Activated CD8-positive, alpha-beta memory T cell treated with anti-CD3 and anti-CD28 coated beads, Interleukin-2, amount 10 ng/mL, durations not matched to agents 7 days and 5 days (primary cell): ENCODE measurements around the gene CENPH. TPM values are rescaled to one million over a fixed set of nuclear protein-coding genes. Genes with fewer than 3 reads are reported as not detected.
"Not testable (repeated sequence)": the region's sequence is repeated elsewhere in the genome, so short reads cannot be mapped to it uniquely, and the experiment has no call there.

Experiments
- ATAC-seq: fragments of 150-1000 bp; cut with Tn5 transposase; one replicate; pipeline ENCODE4 v1.10.0; 2021; ENCODE audit warnings: moderate library complexity
- CTCF ChIA-PET: fragments of 350-600 bp; sonication (Branson Sonifier 250); formaldehyde crosslinking; loops from one replicate; lab custom pipeline; 2021; ENCODE audit warnings: antibody characterized with exemption; lab: Charles Lee
- DNase-seq: peaks from one replicate; pipeline ENCODE4 v3.0.0-alpha.2; 2020
- H3K27ac Mint-ChIP-seq: one replicate; pipeline ENCODE4 v1.8.0; 2021; ENCODE audit warnings: mild to moderate bottlenecking, mixed read lengths
- H3K27me3 Mint-ChIP-seq: one replicate; pipeline ENCODE4 v1.8.0; 2021; ENCODE audit warnings: mixed read lengths
- H3K36me3 Mint-ChIP-seq: one replicate; pipeline ENCODE4 v1.8.0; 2021; ENCODE audit warnings: mild to moderate bottlenecking, mixed read lengths
- H3K4me1 Mint-ChIP-seq: one replicate; pipeline ENCODE4 v1.8.0; 2021; ENCODE audit warnings: mixed read lengths
- H3K4me3 Mint-ChIP-seq: one replicate; pipeline ENCODE4 v1.8.0; 2021; ENCODE audit warnings: mild to moderate bottlenecking, moderate library complexity, mixed read lengths
- H3K9me3 Mint-ChIP-seq: one replicate; pipeline ENCODE4 v1.8.0; 2022; ENCODE audit warnings: low read depth, mixed read lengths
- total RNA-seq, 2 experiments: library from RNA; stranded (reverse); gene quantifications; one replicate each; pipeline ENCODE4 v1.2.3, GENCODE V29; 2021

CENPH gene
- total RNA-seq, 2 experiments from 2014 or later = 50.2 to 55.5 TPM

DNA sequence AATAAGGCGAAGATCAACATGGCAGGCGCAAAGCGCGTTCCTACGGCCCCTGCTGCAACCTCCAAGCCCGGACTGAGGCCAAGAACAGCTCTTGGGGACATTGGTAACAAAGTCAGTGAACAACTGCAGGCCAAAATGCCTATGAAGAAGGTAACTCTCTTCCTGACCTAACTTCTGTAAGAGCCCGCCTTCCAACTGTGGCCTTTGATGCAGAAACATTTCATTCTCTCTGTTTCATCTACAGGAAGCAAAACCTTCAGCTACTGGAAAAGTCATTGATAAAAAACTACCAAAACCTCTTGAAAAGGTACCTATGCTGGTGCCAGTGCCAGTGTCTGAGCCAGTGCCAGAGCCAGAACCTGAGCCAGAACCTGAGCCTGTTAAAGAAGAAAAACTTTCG is 21.5 kb upstream of the CENPH start:
- ATAC-seq (no peak), DNase-seq (no peak)
- Mint-ChIP-seq H3K9me3 (no peaks in the 10 kb centered on the region), H3K4me1 (peaks cover 52% of the 10 kb centered on the region), H3K36me3 (peaks cover 45% of the 10 kb centered on the region), H3K27me3 (no peaks in the 10 kb centered on the region), H3K27ac (peak overlapping the region; percentile 92), H3K4me3 (peak overlapping the region; percentile 96)
- CTCF ChIA-PET = interaction anchor here (1.1 to 3.4 kb wide), 3 partner anchors 10 to 74 kb away, joined by 3 to 18 read pairs (median 6); partner anchors contain the start of genes CENPH and SLC30A5

DNA sequence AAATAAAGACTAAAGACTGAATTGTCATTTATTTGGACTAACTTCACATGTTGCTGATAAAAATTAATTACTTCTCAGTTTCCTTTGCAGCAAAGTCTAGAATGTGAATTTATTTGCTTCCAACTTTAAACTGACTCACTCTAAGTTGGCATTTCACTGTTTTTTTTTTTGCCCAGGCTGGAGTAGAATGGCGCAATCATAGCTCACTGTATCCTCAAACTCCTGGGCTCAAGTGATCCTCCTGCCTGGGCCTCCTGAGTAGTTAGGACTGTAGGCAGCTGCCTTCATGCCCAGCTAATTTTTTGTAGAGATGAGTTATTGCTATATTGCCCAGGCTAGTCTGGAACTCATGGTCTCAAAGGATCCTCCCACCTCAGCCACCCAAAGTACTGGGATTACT is 18.9 kb upstream of the CENPH start:
- no peak overlapping the region for H3K4me3 Mint-ChIP-seq
- peaks cover 67% of the 10 kb centered on the region for H3K36me3 Mint-ChIP-seq
- H3K9me3 Mint-ChIP-seq = no peaks in the 10 kb centered on the region
- DNase-seq (no peak), ATAC-seq (no peak)
- peaks cover 57% of the 10 kb centered on the region for H3K4me1 Mint-ChIP-seq
- CTCF ChIA-PET = interaction anchor here (1.1 to 1.6 kb wide), 3 partner anchors 10 to 77 kb away, joined by 3 to 7 read pairs (median 3); partner anchors contain the start of gene SLC30A5
- H3K27me3 Mint-ChIP-seq = no peaks in the 10 kb centered on the region
- H3K27ac Mint-ChIP-seq = no peak overlapping the region

DNA sequence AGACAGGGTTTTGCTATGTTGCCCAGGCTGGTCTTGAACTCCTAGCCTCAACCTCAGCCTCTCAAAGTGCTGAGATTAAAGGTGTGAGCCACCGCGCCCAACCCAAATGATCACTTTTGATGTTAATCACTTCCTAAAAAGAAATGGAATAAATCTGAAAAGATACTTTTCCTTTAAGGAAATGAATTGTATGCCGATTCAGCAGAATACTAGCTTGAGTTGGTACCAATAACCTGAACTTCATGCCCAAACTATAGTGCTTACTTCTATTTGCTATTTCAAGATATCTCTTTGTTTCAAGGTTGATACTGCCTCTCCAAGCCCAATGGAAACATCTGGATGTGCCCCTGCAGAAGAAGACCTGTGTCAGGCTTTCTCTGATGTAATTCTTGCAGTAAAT is 18.4 kb upstream of the CENPH start:
- Mint-ChIP-seq H3K27ac (no peak overlapping the region), H3K36me3 (peaks cover 70% of the 10 kb centered on the region), H3K27me3 (no peaks in the 10 kb centered on the region), H3K4me1 (peaks cover 55% of the 10 kb centered on the region), H3K9me3 (no peaks in the 10 kb centered on the region), H3K4me3 (no peak overlapping the region)
- DNase-seq (no peak), ATAC-seq (no peak)
- CTCF ChIA-PET = interaction anchor here (1.1 to 1.6 kb wide), 2 partner anchors 10 to 77 kb away, joined by 3 to 7 read pairs; partner anchors contain the start of gene SLC30A5

DNA sequence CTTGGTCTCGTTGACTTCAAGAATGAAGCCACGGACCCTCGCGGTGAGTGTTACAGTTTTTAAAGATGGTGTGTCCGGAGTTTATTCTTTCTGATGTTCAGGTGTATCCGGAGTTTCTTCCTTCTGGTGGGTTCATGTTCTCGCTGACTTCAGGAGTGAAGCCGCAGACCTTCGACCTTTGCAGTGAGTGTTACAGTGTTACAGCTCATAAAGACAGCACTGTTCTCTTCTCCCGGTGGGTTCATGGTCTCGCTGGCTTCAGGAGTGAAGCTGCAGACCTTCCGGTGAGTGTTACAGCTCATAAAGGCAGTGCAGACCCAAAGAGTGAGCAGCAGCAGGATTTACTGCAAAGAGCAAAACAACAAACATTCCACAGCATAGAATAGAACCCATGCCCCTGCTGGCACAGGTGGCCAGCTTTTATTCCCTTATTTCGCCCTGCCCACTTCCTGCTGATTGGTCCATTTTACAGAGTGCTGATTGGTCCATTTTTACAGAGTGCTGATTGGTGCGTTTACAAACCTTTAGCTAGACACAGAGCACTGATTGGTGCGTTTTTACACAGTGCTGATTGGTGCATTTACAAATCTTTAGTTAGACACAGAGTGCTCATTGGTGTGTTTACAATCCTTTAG is 7.6 kb upstream of the CENPH start:
- CTCF ChIA-PET, H3K4me3 Mint-ChIP-seq, H3K27ac Mint-ChIP-seq, H3K27me3 Mint-ChIP-seq, H3K4me1 Mint-ChIP-seq, ATAC-seq, H3K9me3 Mint-ChIP-seq, DNase-seq: not testable (repeated sequence)
- peaks cover 13% of the 10 kb centered on the region for H3K36me3 Mint-ChIP-seq

DNA sequence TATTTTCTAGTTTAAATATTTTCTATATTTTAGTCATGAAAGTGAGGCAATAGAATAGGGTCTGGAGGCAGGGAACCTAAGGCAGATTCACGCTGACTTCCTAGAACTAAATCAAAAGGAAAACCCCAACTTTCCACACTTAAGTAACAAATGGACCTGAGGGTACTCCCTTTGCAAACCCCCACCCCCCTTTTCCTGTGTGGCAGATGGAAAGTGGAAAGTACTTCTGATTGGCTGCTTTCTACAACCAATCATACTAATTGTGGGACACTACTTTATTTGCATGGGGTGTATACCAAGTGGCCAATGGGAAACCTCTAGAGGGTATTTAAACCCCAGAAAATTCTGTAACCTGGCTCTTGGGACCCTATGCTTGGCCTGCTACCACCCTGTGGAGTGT is 4.8 kb upstream of the CENPH start:
- no peak overlapping the region for H3K27ac Mint-ChIP-seq
- ATAC-seq = no peak
- no peaks in the 10 kb centered on the region for H3K36me3 Mint-ChIP-seq
- DNase-seq = peak; percentile 22
- no peaks in the 10 kb centered on the region for H3K27me3 Mint-ChIP-seq
- peaks cover 7% of the 10 kb centered on the region for H3K4me1 Mint-ChIP-seq
- H3K4me3 Mint-ChIP-seq = no peak overlapping the region
- CTCF ChIA-PET = no interaction called here
- H3K9me3 Mint-ChIP-seq = no peaks in the 10 kb centered on the region

DNA sequence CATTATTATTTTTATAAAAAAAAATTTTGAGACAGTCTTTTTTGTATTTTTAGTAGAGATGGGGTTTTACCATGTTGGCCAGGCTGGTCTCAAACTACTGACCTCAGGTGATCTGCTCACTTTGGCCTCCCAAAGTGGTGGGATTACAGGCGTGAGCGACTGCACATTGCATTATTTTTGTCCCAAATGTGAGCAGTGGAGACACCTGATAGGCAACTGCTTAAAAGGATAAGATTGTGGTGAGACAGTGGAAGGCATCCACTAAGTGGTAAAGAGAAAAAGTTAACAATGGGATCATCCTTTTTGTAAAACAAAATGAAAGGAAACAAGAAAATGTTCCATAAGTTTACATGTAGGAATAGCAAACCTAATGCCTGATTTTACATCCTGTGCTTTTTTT is 2.0 kb upstream of the CENPH start:
- Mint-ChIP-seq H3K27me3 (no peaks in the 10 kb centered on the region), H3K9me3 (no peaks in the 10 kb centered on the region), H3K4me3 (no peak overlapping the region), H3K27ac (no peak overlapping the region), H3K36me3 (peaks cover 6% of the 10 kb centered on the region), H3K4me1 (peaks cover 14% of the 10 kb centered on the region)
- CTCF ChIA-PET = no interaction called here
- ATAC-seq (no peak), DNase-seq (peak; percentile 2)

DNA sequence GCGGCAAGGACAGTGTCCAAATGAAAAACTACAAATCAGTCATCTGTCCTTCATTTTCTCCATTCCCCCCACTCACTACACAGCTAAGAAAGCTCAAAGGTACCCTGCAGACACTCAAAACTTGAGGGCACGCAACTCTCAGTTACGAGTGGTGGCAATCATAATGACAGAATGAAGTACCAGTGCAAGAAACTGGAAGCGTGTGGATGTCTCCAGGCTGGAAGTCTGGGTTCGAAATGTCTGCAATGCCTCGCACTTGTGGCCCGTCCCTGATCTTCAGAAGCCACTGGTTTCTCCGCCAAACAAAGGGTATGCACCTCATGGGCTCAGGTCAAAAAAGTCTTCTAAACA is 597 bp upstream of the CENPH start:
- no peak for DNase-seq
- H3K36me3 Mint-ChIP-seq = peaks cover 11% of the 10 kb centered on the region
- peak overlapping the region; percentile 98 for H3K4me3 Mint-ChIP-seq
- no peak for ATAC-seq
- H3K4me1 Mint-ChIP-seq = peaks cover 14% of the 10 kb centered on the region
- peak overlapping the region; percentile 99 for H3K27ac Mint-ChIP-seq
- H3K27me3 Mint-ChIP-seq = no peaks in the 10 kb centered on the region
- CTCF ChIA-PET = interaction anchor here (1.6 kb wide), 1 partner anchor 146 kb away, joined by 6 read pairs; no protein-coding TSS in a partner anchor
- H3K9me3 Mint-ChIP-seq = no peaks in the 10 kb centered on the region

DNA sequence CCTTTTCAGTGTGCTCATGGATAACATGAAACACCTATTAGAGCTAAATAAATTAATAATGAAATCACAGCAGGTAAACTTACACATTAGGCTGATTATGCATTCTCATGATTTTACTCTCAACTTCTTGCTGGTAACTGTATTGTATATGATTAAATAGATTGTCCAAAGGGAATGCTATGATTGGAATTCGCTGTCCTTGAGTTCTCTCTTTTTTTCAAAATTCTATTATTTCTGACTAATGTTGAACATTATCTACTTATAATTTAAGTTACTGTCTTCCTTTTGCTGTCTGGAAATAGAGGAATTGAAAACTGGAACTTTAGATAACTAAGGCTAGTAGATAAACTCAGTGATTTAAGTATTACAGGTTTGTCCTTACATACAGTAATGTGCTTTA is 13.1 kb downstream of the CENPH start:
- CTCF ChIA-PET = no interaction called here
- peaks cover 36% of the 10 kb centered on the region for H3K36me3 Mint-ChIP-seq
- no peak overlapping the region for H3K27ac Mint-ChIP-seq
- ATAC-seq = no peak
- no peaks in the 10 kb centered on the region for H3K9me3 Mint-ChIP-seq
- no peak for DNase-seq
- H3K4me3 Mint-ChIP-seq = no peak overlapping the region
- H3K4me1 Mint-ChIP-seq = peaks cover 4% of the 10 kb centered on the region
- no peaks in the 10 kb centered on the region for H3K27me3 Mint-ChIP-seq

DNA sequence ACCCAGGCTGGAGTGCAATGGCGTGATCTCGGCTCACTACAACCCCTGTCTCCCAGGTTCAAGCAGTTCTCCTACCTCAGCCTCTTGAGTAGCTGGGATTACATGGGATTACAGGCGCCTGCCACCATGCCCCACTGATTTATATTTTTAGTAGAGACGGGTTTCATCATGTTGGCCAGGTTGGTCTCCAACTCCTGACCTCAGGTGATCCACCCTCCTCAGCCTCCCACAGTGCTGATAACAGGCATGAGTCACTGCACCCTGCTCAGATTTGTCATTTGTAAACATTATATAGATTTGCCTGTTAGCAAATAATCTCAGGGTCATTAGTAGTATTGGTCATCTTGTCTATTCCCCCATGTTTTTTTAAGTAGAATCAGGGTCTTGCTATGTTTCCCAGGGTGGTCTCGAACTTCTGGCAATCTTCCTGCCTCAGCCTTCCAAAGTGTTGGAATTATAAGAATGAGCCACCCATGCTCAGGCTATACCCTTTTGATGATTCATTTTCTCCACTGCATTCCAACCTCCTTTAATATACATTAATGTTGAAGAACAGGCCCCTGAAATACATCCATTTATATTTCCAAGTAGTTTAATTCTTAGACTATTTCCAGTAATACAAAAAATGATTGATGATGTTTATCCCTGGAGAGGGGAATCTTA is 17.3 kb downstream of the CENPH start:
- no peak overlapping the region for H3K4me3 Mint-ChIP-seq
- H3K36me3 Mint-ChIP-seq = peaks cover 22% of the 10 kb centered on the region
- H3K9me3 Mint-ChIP-seq = no peaks in the 10 kb centered on the region
- ATAC-seq = no peak
- peaks cover 5% of the 10 kb centered on the region for H3K4me1 Mint-ChIP-seq
- H3K27ac Mint-ChIP-seq = no peak overlapping the region
- CTCF ChIA-PET = no interaction called here
- no peaks in the 10 kb centered on the region for H3K27me3 Mint-ChIP-seq
- DNase-seq = no peak

DNA sequence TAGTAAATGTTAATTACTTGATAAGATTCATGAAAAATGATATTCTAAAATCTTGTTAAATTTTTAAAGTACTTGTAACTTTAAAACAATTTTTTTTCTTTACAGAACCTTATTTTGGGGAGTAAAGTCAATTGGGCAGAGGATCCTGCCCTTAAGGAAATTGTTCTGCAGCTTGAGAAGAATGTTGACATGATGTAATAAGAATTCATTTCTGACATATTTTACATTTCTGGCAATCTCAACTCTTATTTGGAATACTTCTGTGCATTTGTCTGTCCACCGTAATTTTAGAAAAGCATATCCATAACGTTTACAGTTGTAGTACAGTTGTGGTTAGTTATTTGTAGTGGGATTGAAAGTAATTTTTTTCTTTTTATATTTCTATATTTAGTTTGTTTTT is 20.2 kb downstream of the CENPH start:
- CTCF ChIA-PET = interaction anchor here (1.3 kb wide), 1 partner anchor 10 kb away, joined by 3 read pairs; no protein-coding TSS in a partner anchor
- no peak overlapping the region for H3K27ac Mint-ChIP-seq
- DNase-seq (no peak), ATAC-seq (no peak)
- no peaks in the 10 kb centered on the region for H3K27me3 Mint-ChIP-seq
- peaks cover 9% of the 10 kb centered on the region for H3K4me1 Mint-ChIP-seq
- H3K4me3 Mint-ChIP-seq = no peak overlapping the region
- peaks cover 18% of the 10 kb centered on the region for H3K36me3 Mint-ChIP-seq
- no peaks in the 10 kb centered on the region for H3K9me3 Mint-ChIP-seq

DNA sequence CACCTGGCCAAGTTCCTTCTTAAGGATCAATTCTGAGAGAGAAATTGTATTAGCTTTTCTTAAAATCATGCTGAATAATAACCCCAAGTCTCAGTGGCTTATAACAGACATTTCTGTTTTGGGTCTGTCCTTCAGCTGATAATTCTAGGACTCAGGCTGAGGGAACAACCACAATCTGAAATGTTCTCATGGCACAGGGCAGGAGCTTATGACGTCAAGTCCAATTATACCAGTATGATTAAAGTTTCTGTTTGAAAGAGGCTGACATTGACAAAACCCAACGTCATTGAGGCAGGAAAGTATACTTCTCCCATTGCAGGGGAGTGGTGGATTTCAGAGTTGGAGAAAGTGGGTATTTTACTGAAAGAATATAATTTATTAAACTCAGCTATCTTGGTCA is 21.8 kb downstream of the CENPH start:
- H3K27me3 Mint-ChIP-seq = no peaks in the 10 kb centered on the region
- ATAC-seq = no peak
- CTCF ChIA-PET = interaction anchor here (1.2 to 1.4 kb wide), 3 partner anchors 11 to 21 kb away, joined by 3 to 4 read pairs (median 3); partner anchors contain the start of gene CENPH
- no peak overlapping the region for H3K27ac Mint-ChIP-seq
- peaks cover 22% of the 10 kb centered on the region for H3K36me3 Mint-ChIP-seq
- no peaks in the 10 kb centered on the region for H3K9me3 Mint-ChIP-seq
- no peak for DNase-seq
- no peak overlapping the region for H3K4me3 Mint-ChIP-seq
- peaks cover 12% of the 10 kb centered on the region for H3K4me1 Mint-ChIP-seq

DNA sequence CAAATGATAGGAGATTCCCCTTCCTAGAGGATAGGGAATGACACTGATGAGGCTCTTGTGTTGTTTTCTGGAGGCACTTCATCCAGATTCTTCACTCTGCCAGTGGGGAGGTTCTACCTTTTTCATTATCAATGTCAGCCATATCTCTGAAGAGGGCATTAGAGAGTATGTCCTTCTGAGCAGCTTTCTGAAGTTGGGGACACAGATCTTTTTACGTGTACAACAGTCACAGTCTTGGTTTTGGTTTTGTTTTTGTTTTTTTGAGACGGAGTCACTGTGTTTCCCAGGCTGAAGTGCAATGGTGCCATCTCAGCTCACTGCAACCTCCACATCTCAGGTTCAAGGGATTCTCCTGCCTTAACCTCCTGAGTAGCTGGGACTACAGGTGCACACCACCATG is 22.6 kb downstream of the CENPH start:
- Mint-ChIP-seq H3K27me3 (no peaks in the 10 kb centered on the region), H3K36me3 (peaks cover 19% of the 10 kb centered on the region), H3K27ac (peak overlapping the region; percentile 85), H3K4me1 (peaks cover 13% of the 10 kb centered on the region), H3K4me3 (peak overlapping the region; percentile 47), H3K9me3 (no peaks in the 10 kb centered on the region)
- ATAC-seq (peak; percentile 80), DNase-seq (no peak)
- CTCF ChIA-PET = no interaction called here

DNA sequence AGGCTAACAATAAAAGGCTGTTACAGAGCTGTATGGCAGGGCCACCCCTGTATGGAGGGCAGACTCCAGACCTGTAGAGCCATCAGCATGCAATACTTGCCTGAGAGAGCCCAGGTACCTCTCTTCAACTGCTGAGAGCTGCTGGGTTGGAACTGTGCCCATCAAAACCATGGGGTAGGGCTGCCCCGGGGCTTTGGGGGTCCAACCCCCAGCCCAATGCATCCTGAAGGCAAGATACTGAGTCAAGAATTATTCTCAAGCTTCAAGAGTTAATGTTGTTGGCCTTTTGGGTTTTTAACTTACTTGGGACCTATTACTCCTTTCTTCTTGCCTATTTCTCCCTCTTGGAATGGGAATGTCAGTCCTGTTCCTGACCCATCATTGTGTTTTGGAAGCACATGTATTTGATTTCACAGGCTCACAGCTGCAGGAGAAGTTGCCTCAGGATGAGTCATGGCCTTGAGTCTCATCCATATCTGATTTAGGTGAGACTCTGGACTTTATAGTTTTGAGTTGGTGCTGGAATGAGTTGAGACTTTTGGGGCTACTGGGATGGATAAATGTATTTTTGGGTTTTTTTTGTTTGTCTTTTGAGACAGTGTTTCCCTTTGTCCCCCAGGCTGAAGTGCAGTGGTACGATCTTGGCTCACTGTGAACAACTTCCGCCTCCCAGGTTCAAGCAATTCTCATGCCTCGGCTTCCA is 24.3 kb downstream of the CENPH start:
- no peaks in the 10 kb centered on the region for H3K27me3 Mint-ChIP-seq
- CTCF ChIA-PET = no interaction called here
- no peak for ATAC-seq

More for the DNA sequence above, 24.3 kb downstream of the CENPH start:
- peaks cover 16% of the 10 kb centered on the region for H3K36me3 Mint-ChIP-seq
- DNase-seq = no peak
- H3K9me3 Mint-ChIP-seq = no peaks in the 10 kb centered on the region
- H3K27ac Mint-ChIP-seq = no peak overlapping the region
- peaks cover 18% of the 10 kb centered on the region for H3K4me1 Mint-ChIP-seq
- H3K4me3 Mint-ChIP-seq = no peak overlapping the region
